GM13976 (cell line): ENCODE results near the gene VGLL1.

Source experiments
- DNase-seq: peaks from one replicate; pipeline ENCODE4 v3.0.0; 2012; ENCODE audit warnings: low spot score
- CTCF ChIP-seq: IDR thresholded peaks from 2 replicates; pipeline ENCODE4 v1.5.1; 2012; ENCODE audit warnings: borderline replicate concordance, mild to moderate bottlenecking; ENCODE audit not compliant: insufficient read depth; ENCODE audit errors: extremely low read depth, missing control alignments, control extremely low read depth
- in situ Hi-C: fragments of 300-500 bp; cut with MboI; formaldehyde crosslinking; loops from one replicate; pipeline ENCODE4 v1.12.0; 2022; ENCODE audit warnings: low sequenced_read_pairs, mixed read lengths, inconsistent platforms; ENCODE audit not compliant: unreplicated experiment

VGLL1 gene

GRCh38 chrX:136529795-136530194, 2.2 kb upstream of the VGLL1 start:
- DNase-seq, result no peak
- in situ Hi-C loops, result no loop called here
- no peak for TF ChIP-seq CTCF

GRCh38 chrX:136534131-136534530, 2.1 kb downstream of the VGLL1 start:
- TF ChIP-seq CTCF, result no peak
- no peak for DNase-seq
- in situ Hi-C loops, result no loop called here

- in situ Hi-C loops, result no loop called here
These were observed 6.8 kb downstream of the VGLL1 start for GRCh38 chrX:136538811-136539210.

GRCh38 chrX:136540226-136540625, 8.2 kb downstream of the VGLL1 start:
- DNase-seq, result no peak
- in situ Hi-C loops, result no loop called here
- no peak for TF ChIP-seq CTCF

More at GRCh38 chrX:136538811-136539210, 6.8 kb downstream of the VGLL1 start:
- no peak for DNase-seq
- no peak for TF ChIP-seq CTCF

- DNase-seq, result no peak
- in situ Hi-C loops, result no loop called here
- no peak for TF ChIP-seq CTCF
These were observed 9.3 kb downstream of the VGLL1 start for GRCh38 chrX:136541294-136541693.

- no peak for DNase-seq
- in situ Hi-C loops, result no loop called here
- TF ChIP-seq CTCF, result no peak
These were observed 10.3 kb downstream of the VGLL1 start for GRCh38 chrX:136542281-136542680.

- no peak for TF ChIP-seq CTCF
- no peak for DNase-seq
- in situ Hi-C loops, result no loop called here
These were observed 14.4 kb downstream of the VGLL1 start for GRCh38 chrX:136546371-136546781.
